Prostate gland (tissue), 2 donors: ENCODE data around the gene TAF10. TPM values are rescaled to one million over a fixed set of nuclear protein-coding genes. Genes with fewer than 3 reads are reported as not detected.

Source experiments
- DNase-seq: peaks from one replicate; pipeline ENCODE4 v3.0.0-alpha.2; 2019; ENCODE audit warnings: low spot score
- H3K27ac ChIP-seq, 2 donors: fragments of 200-600 bp; sonication (generic); 2 replicates each; pipeline ENCODE4 v1.5.1; 2017 to 2019
- H3K27me3 ChIP-seq: fragments of 200-600 bp; sonication (generic); replicated peaks from 2 replicates; pipeline ENCODE4 v1.5.1; 2019; ENCODE audit not compliant: insufficient read depth
- H3K36me3 ChIP-seq, 2 donors: fragments of 200-600 bp; sonication (generic); 1 replicate in 1 of 2; 2 replicates in 1 of 2; pipeline versions ENCODE4 v1.5.1 to v1.8.1; 2017 to 2019
- H3K4me1 ChIP-seq: fragments of 200-600 bp; sonication (generic); replicated peaks from 2 replicates; pipeline ENCODE4 v1.5.1; 2019
- H3K4me3 ChIP-seq, 2 donors: fragments of 200-600 bp; sonication (generic); 2 replicates each; pipeline ENCODE4 v1.5.1; 2017 to 2019
- H3K9me3 ChIP-seq: fragments of 200-600 bp; sonication (generic); 2 replicates; pipeline ENCODE4 v1.5.1; 2017
- CTCF ChIP-seq, 4 experiments: fragments of 200-600 bp in 2 of 4; fragments of 450-650 bp in 2 of 4; sonication (generic) in 2 of 4; IDR thresholded peaks; 1 replicate in 3 of 4; 2 replicates in 1 of 4; pipeline ENCODE4 v1.5.1; 2016 to 2019; ENCODE audit warnings: antibody characterized with exemption in 4 of 4, mild to moderate bottlenecking in 2 of 4, moderate library complexity in 2 of 4
- POLR2A ChIP-seq: fragments of 450-650 bp; IDR thresholded peaks from one replicate; pipeline ENCODE4 v1.6.1; 2016; ENCODE audit warnings: antibody characterized with exemption, mild to moderate bottlenecking
- POLR2AphosphoS5 ChIP-seq: sonication (generic); formaldehyde crosslinking; IDR thresholded peaks from one replicate; pipeline ENCODE4 v1.6.1; 2017; ENCODE audit warnings: antibody characterized with exemption
- WGBS: methylation state at CpG from one replicate; pipeline ENCODE4 v1.1.5; 2018; 5-methylcytosine and 5-hydroxymethylcytosine counted together
- intact Hi-C: fragments of 100-400 bp; cut with DNase I; formaldehyde crosslinking; loops from one replicate; pipeline ENCODE4 v1.14.2; 2022
- total RNA-seq, 2 donors: library from RNA; depleted of rRNA; stranded (reverse); fragments of >200 nt; gene quantifications; one replicate each; pipeline ENCODE4 v1.1.0, GENCODE V29; 2016

Gene TAF10
- total RNA-seq, 2 donors from 2014 or later = 130 to 193 TPM

- H3K27ac ChIP-seq = peak overlapping the region; percentile 93 to 95
- no peaks in the 10 kb centered on the region for H3K9me3 ChIP-seq
- no peak overlapping the region for H3K4me3 ChIP-seq
- TF ChIP-seq POLR2A (no peak), CTCF (IDR thresholded peaks at IDR 0.05) (no peak), POLR2AphosphoS5 (no peak)
- intact Hi-C loops = no loop called here
- peaks cover 20% of the 10 kb centered on the region for H3K4me1 ChIP-seq
- no peaks in the 10 kb centered on the region for H3K27me3 ChIP-seq
- no peak for DNase-seq
- peaks cover 5 to 32% of the 10 kb centered on the region in 2 donors for H3K36me3 ChIP-seq
These were observed 4.7 kb downstream of the TAF10 start for GRCh38 chr11:6607190-6607795.

GRCh38 chr11:6606471-6607189, 5.4 kb downstream of the TAF10 start:
- H3K4me1 ChIP-seq = peaks cover 24% of the 10 kb centered on the region
- TF ChIP-seq POLR2AphosphoS5 (peak; percentile 95), CTCF (IDR thresholded peaks at IDR 0.05) (no peak), POLR2A (peak; percentile 75)
- 13% methylated on average over 11 of the region's 11 CpGs for WGBS
- H3K36me3 ChIP-seq = peaks cover 5 to 32% of the 10 kb centered on the region in 2 donors
- intact Hi-C loops = no loop called here
- H3K9me3 ChIP-seq = no peaks in the 10 kb centered on the region
- peak; percentile 86 for DNase-seq
- H3K27me3 ChIP-seq = no peaks in the 10 kb centered on the region
- H3K4me3 ChIP-seq = peak overlapping the region in 1 of 2 donors; percentile 6
- H3K27ac ChIP-seq = peak overlapping the region; percentile 93 to 95

GRCh38 chr11:6604790-6605189, 7.2 kb downstream of the TAF10 start:
- H3K4me1 ChIP-seq = peaks cover 17% of the 10 kb centered on the region
- peak; percentile 1 for DNase-seq
- intact Hi-C loops = loop anchor here (5.0 kb wide), 3 partner anchors 53 to 282 kb away; partner anchors contain the start of genes ARFIP2, CAVIN3, DCHS1 and TIMM10B
- 23% methylated on average over 3 of the region's 3 CpGs for WGBS
- H3K4me3 ChIP-seq = peak overlapping the region; percentile 80 to 92
- H3K36me3 ChIP-seq = peaks cover 12 to 36% of the 10 kb centered on the region in 2 donors
- no peaks in the 10 kb centered on the region for H3K9me3 ChIP-seq
- H3K27ac ChIP-seq = peak overlapping the region; percentile 93 to 95
- TF ChIP-seq POLR2AphosphoS5 (no peak), CTCF (IDR thresholded peaks at IDR 0.05) (no peak), POLR2A (no peak)
- no peaks in the 10 kb centered on the region for H3K27me3 ChIP-seq

GRCh38 chr11:6604081-6604626, 7.9 kb downstream of the TAF10 start:
- H3K9me3 ChIP-seq = no peaks in the 10 kb centered on the region
- H3K4me1 ChIP-seq = peaks cover 17% of the 10 kb centered on the region
- peak; percentile 35 for DNase-seq
- 0% methylated on average over 20 of the region's 20 CpGs for WGBS
- TF ChIP-seq POLR2AphosphoS5 = no peak
- no peak for TF ChIP-seq POLR2A
- peak in 2 of 4 experiments; percentile 18 to 33 for TF ChIP-seq CTCF (IDR thresholded peaks at IDR 0.05)
- peak overlapping the region; percentile 80 to 92 for H3K4me3 ChIP-seq
- peak overlapping the region; percentile 93 to 95 for H3K27ac ChIP-seq
- H3K36me3 ChIP-seq = peaks cover 13 to 36% of the 10 kb centered on the region in 2 donors
- no peaks in the 10 kb centered on the region for H3K27me3 ChIP-seq
- intact Hi-C loops = loop anchor here (5.0 kb wide), 3 partner anchors 53 to 282 kb away; partner anchors contain the start of genes ARFIP2, CAVIN3, DCHS1 and TIMM10B
